HL-60/S4 treated with retinoic acid at 250 ng/mL for 4 days and 3 days (cell line): ENCODE results near the gene KIAA1328.

Experiments used
- in situ Hi-C: fragments of 300-500 bp; cut with MboI; formaldehyde crosslinking; loops from 2 replicates; pipeline ENCODE4 v1.7.0; 2022; ENCODE audit warnings: low sequenced_read_pairs

Gene KIAA1328

GRCh38 chr18:37199741-37200140 lies 370.8 kb downstream of the KIAA1328 start:
- in situ Hi-C loops, result no loop called here

- in situ Hi-C loops, result no loop called here
These were observed 378.4 kb downstream of the KIAA1328 start for GRCh38 chr18:37207343-37207742.

GRCh38 chr18:37210781-37211180 lies 381.9 kb downstream of the KIAA1328 start:
- in situ Hi-C loops, result no loop called here

- in situ Hi-C loops, result no loop called here
These were observed 389.2 kb downstream of the KIAA1328 start for GRCh38 chr18:37218022-37218590.

- in situ Hi-C loops, result no loop called here
These were observed 390.3 kb downstream of the KIAA1328 start for GRCh38 chr18:37219257-37219656.

GRCh38 chr18:37222354-37222998 lies 393.5 kb downstream of the KIAA1328 start:
- in situ Hi-C loops, result no loop called here

- in situ Hi-C loops, result no loop called here
These were observed 394.1 kb downstream of the KIAA1328 start for GRCh38 chr18:37222999-37223378.

GRCh38 chr18:37225279-37225678 lies 396.4 kb downstream of the KIAA1328 start:
- in situ Hi-C loops, result no loop called here

GRCh38 chr18:37230768-37231167 lies 401.8 kb downstream of the KIAA1328 start:
- in situ Hi-C loops, result no loop called here

- in situ Hi-C loops, result no loop called here
These were observed 402.3 kb downstream of the KIAA1328 start for GRCh38 chr18:37231251-37231650.

- in situ Hi-C loops, result no loop called here
These were observed 406.7 kb downstream of the KIAA1328 start for GRCh38 chr18:37235583-37235982.

- in situ Hi-C loops, result no loop called here
These were observed 409.6 kb downstream of the KIAA1328 start for GRCh38 chr18:37238282-37239108.

- in situ Hi-C loops, result no loop called here
These were observed 413.2 kb downstream of the KIAA1328 start for GRCh38 chr18:37242091-37242490.

GRCh38 chr18:37242826-37243560 lies 414.1 kb downstream of the KIAA1328 start:
- in situ Hi-C loops, result no loop called here

- in situ Hi-C loops, result no loop called here
These were observed 414.8 kb downstream of the KIAA1328 start for GRCh38 chr18:37243741-37244140.

GRCh38 chr18:37244618-37245017 lies 415.7 kb downstream of the KIAA1328 start:
- in situ Hi-C loops, result no loop called here

GRCh38 chr18:37246779-37247340 lies 417.9 kb downstream of the KIAA1328 start:
- in situ Hi-C loops, result no loop called here

- in situ Hi-C loops, result no loop called here
These were observed 418.7 kb downstream of the KIAA1328 start for GRCh38 chr18:37247497-37248161.

GRCh38 chr18:37248281-37248680 lies 419.4 kb downstream of the KIAA1328 start:
- in situ Hi-C loops, result no loop called here

- in situ Hi-C loops, result no loop called here
These were observed 420.4 kb downstream of the KIAA1328 start for GRCh38 chr18:37249171-37249886.
